ENCODE results near the gene CBX8. TPM values are rescaled to one million over a fixed set of nuclear protein-coding genes. Genes with fewer than 3 reads are reported as not detected.
A peak's percentile ranks its signal among the peaks of the same experiment; 100 is the strongest.

CBX8 gene
- total and polyA plus RNA-seq, 2 of the 13 experiments (the other 11 are each of a cell fraction or from before 2014, with no cell fraction given) = 0.34 to 12.6 TPM

- TF ChIP-seq SP1 (IDR thresholded peaks at IDR 0.05) (no peak), SP1 (CRISPR knock-in tag; IDR thresholded peaks at IDR 0.05) (0 out of 2 replicates have a peak, but pooled peaks have one; percentile 17), SMAD9 (CRISPR knock-in tag; IDR thresholded peaks at IDR 0.05) (no peak), PCBP1 (IDR thresholded peaks at IDR 0.05; ENCODE audit: borderline replicate concordance, low read depth, low read length) (0 out of 2 replicates have a peak, but pooled peaks have one; percentile 46), YY1 (IDR thresholded peaks at IDR 0.05; ENCODE audit: insufficient read depth, insufficient replicate concordance, low read depth, low read length) (peak; percentile 93), FOXO1 (CRISPR knock-in tag; IDR thresholded peaks at IDR 0.05) (0 out of 2 replicates have a peak, but pooled peaks have one; percentile 17), IRX3 (CRISPR knock-in tag; IDR thresholded peaks at IDR 0.05; ENCODE audit: borderline replicate concordance, low read depth) (0 out of 2 replicates have a peak, but pooled peaks have one; percentile 28), ZNF512B (CRISPR knock-in tag; IDR thresholded peaks at IDR 0.05; ENCODE audit: borderline replicate concordance) (no peak), HHEX (CRISPR knock-in tag; IDR thresholded peaks at IDR 0.05) (no peak)
Observed at GRCh38 chr17:79813297-79814126, 16.6 kb upstream of the CBX8 start (continued).

Data from HepG2 (cell line).